Heart left ventricle (tissue), 16 donors: ENCODE measurements around the gene MARCHF10. TPM values are rescaled to one million over a fixed set of nuclear protein-coding genes. Genes with fewer than 3 reads are reported as not detected.
"Not testable (repeated sequence)": the region's sequence is repeated elsewhere in the genome, so short reads cannot be mapped to it uniquely, and the experiment has no call there.

Experiments
- ATAC-seq, 4 donors: fragments of 200-7000 bp; cut with Tn5 transposase; one replicate each; pipeline ENCODE4 v1.9.1; 2020 to 2022; ENCODE audit warnings: moderate library complexity in 4 of 4, mild to moderate bottlenecking in 3 of 4, moderate number of reproducible peaks in 1 of 4
- DNase-seq, 5 donors: peaks; one replicate each; pipeline ENCODE4 v3.0.0-alpha.2; 2020
- H3K27ac ChIP-seq, 12 donors: fragments of 200-600 bp; sonication (generic) in 4 of 12; one replicate each; pipeline versions ENCODE4 v1.5.0 to v1.8.0; 2016 to 2022; ENCODE audit warnings: mild to moderate bottlenecking in 2 of 12
- H3K27me3 ChIP-seq, 9 donors: fragments of 200-600 bp; sonication (generic) in 2 of 9; one replicate each; pipeline versions ENCODE4 v1.5.1 to v1.8.0; 2016 to 2022; ENCODE audit warnings: mild to moderate bottlenecking in 3 of 9
- H3K36me3 ChIP-seq, 9 donors: fragments of 200-600 bp; sonication (generic) in 2 of 9; one replicate each; pipeline versions ENCODE4 v1.5.0 to v1.8.0; 2018 to 2022; ENCODE audit warnings: mild to moderate bottlenecking in 2 of 9
- H3K4me1 ChIP-seq, 12 donors: fragments of 200-600 bp; sonication (generic) in 4 of 12; one replicate each; pipeline versions ENCODE4 v1.5.0 to v1.8.0; 2016 to 2022; ENCODE audit warnings: mild to moderate bottlenecking in 3 of 12
- H3K4me3 ChIP-seq, 12 donors: fragments of 200-600 bp; sonication (generic) in 4 of 12; one replicate each; pipeline versions ENCODE4 v1.5.0 to v1.8.0; 2017 to 2022; ENCODE audit warnings: mild to moderate bottlenecking in 9 of 12, moderate library complexity in 4 of 12
- H3K9me3 ChIP-seq, 12 donors: fragments of 200-600 bp; sonication (generic) in 4 of 12; one replicate each; pipeline versions ENCODE4 v1.5.0 to v1.8.0; 2016 to 2022; ENCODE audit warnings: mild to moderate bottlenecking in 1 of 12
- POLR2A ChIP-seq, 2 donors: fragments of 450-650 bp; IDR thresholded peaks; one replicate each; pipeline ENCODE4 v1.6.1; 2017; ENCODE audit warnings: antibody characterized with exemption in 2 of 2, mild to moderate bottlenecking in 2 of 2, moderate library complexity in 2 of 2
- WGBS, 4 donors: extraction: QIAGEN DNeasy Blood & Tissue Kit in 2 of 4; methylation state at CpG; one replicate each; pipeline versions ENCODE4 v1.1.5 to v1.1.7; 2013 to 2018; 5-methylcytosine and 5-hydroxymethylcytosine counted together
- intact Hi-C, 10 donors: fragments of 100-400 bp; cut with DNase I; formaldehyde crosslinking; loops; one replicate each; pipeline versions ENCODE4 v1.11.1 to v1.14.2; 2022
- polyA plus RNA-seq, 2 donors: library from polyadenylated mRNA; stranded (reverse); fragments of 200-250 nt; gene quantifications; one replicate each; pipeline ENCODE4 v1.2.3, GENCODE V29; 2013
- total RNA-seq, 9 donors: library from RNA; depleted of rRNA in 2 of 9; stranded (reverse); fragments of >200 nt in 2 of 9; fragmentation: NEBNext Ultra II Directional in 3 of 9; extraction: Animal tissue kit (Norgen Biotek cat#: 25700) in 3 of 9; gene quantifications; one replicate each; pipeline versions ENCODE4 v1.1.0 to v1.2.4, GENCODE V29; 2016 to 2023
- TF ChIP-seq, protein P1 (sequence below), 12 donors: fragments of 200-600 bp; sonication (generic) in 4 of 12; IDR thresholded peaks; one replicate each; pipeline versions ENCODE4 v1.5.0 to v1.8.0; 2018 to 2022; ENCODE audit warnings: antibody characterized with exemption in 12 of 12, mild to moderate bottlenecking in 5 of 12
- donor health status: ischemic (EF 13 %, LVEDD 7.1; RV severe dilation, severe dysfunction).
- donor health status: healthy with polysubstance abuse.
- donor health status: DM: no; HTN: yes; CAD: no.
- donor health status: DM: no; HTN: no; CAD: no.
- donor health status: ischemic (EF 25% LVEDD 6.9; RV normal size, moderate dysfunction).
- donor health status: ischemic (EF 25% LVEDD 5.7; RV mildly dilated, moderate dysfunction).
- donor health status: healthy.
- donor health status: DM: yes; HTN: yes; CAD: no.
- donor health status: ischemic (EF 35%, LVEDD 5.7; RV mildly dilated, moderate dysfunction).
- donor health status: nonischemic (EF 11% LVEDD 7.7; RV severe dilation, severe dysfunction).
- donor health status: DM: yes; HTN: yes; CAD: no.
- donor health status: PGD.
- donor health status: ischemic (EF 29% LVEDD 5.4; RV normal size, mild dysfunction).
- donor health status: nonischemic (EF 23%, LVEDD 6.1; RV moderate dilation, normal function).

MARCHF10 gene
- total and polyA plus RNA-seq, 11 donors, result not detected

DNA sequence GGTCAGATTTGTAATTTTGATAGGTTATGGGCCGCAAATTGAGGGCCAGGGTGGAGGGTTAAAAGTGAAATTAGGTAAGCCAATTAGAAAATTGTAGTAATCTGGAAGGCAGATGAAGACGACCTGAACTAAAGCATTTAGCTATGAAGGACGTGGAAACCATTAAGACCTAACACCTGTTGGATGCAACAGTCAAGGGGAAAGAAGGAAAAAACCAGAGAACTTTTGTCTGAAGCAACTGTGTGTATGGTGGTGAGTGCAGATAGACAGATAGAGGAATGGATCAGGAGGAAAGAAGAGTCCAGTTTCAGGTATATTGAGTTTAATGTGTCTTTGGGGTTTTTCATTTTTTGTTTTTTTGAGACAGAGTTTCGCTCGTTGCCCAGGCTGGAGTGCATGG lies 40.2 kb upstream of the MARCHF10 start:
- H3K4me3 ChIP-seq, result no peak overlapping the region
- WGBS, 4 donors, result 85 to 92% (median 91%) methylated on average over 5 of the region's 5 CpGs
- H3K27me3 ChIP-seq, result no peaks in the 10 kb centered on the region
- no peak for ATAC-seq
- no peaks in the 10 kb centered on the region for H3K36me3 ChIP-seq
- TF ChIP-seq, protein P1, sequence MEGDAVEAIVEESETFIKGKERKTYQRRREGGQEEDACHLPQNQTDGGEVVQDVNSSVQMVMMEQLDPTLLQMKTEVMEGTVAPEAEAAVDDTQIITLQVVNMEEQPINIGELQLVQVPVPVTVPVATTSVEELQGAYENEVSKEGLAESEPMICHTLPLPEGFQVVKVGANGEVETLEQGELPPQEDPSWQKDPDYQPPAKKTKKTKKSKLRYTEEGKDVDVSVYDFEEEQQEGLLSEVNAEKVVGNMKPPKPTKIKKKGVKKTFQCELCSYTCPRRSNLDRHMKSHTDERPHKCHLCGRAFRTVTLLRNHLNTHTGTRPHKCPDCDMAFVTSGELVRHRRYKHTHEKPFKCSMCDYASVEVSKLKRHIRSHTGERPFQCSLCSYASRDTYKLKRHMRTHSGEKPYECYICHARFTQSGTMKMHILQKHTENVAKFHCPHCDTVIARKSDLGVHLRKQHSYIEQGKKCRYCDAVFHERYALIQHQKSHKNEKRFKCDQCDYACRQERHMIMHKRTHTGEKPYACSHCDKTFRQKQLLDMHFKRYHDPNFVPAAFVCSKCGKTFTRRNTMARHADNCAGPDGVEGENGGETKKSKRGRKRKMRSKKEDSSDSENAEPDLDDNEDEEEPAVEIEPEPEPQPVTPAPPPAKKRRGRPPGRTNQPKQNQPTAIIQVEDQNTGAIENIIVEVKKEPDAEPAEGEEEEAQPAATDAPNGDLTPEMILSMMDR (IDR thresholded peaks at IDR 0.05), result no peak
- no peak for TF ChIP-seq POLR2A (IDR thresholded peaks at IDR 0.05)
- no peak for DNase-seq
- H3K27ac ChIP-seq, result no peak overlapping the region
- intact Hi-C loops, result no loop called here
- no peaks in the 10 kb centered on the region for H3K4me1 ChIP-seq
- H3K9me3 ChIP-seq, result no peaks in the 10 kb centered on the region

DNA sequence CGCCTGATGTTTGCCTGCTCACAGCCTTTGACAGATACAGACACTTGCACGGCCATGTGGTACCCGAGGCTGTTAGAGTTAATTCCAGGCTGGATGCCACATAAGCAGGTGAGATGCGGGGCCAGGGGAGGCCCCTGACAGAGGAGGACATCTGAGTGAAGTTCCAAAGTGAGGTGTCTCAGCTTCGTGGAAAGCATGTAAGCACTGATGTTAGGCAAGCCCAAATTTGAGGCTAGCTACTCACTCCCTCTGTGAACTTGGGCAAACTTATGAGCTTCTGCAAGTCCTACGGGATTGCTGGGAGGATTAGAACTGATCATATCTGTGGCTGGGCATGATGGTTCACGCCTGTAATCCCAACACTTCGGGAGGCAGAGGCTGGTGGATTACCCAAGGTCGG lies 39.3 kb upstream of the MARCHF10 start:
- ATAC-seq (no peak), DNase-seq (no peak)
- no peaks in the 10 kb centered on the region for H3K9me3 ChIP-seq
- H3K36me3 ChIP-seq, result no peaks in the 10 kb centered on the region
- no peak for TF ChIP-seq POLR2A (IDR thresholded peaks at IDR 0.05)
- TF ChIP-seq, protein P1 (IDR thresholded peaks at IDR 0.05), result no peak
- intact Hi-C loops, result no loop called here
- no peak overlapping the region for H3K27ac ChIP-seq
- no peaks in the 10 kb centered on the region for H3K4me1 ChIP-seq
- 77 to 87% (median 81%) methylated on average over 9 of the region's 9 CpGs for WGBS, 4 donors
- H3K27me3 ChIP-seq, result no peaks in the 10 kb centered on the region
- H3K4me3 ChIP-seq, result no peak overlapping the region

DNA sequence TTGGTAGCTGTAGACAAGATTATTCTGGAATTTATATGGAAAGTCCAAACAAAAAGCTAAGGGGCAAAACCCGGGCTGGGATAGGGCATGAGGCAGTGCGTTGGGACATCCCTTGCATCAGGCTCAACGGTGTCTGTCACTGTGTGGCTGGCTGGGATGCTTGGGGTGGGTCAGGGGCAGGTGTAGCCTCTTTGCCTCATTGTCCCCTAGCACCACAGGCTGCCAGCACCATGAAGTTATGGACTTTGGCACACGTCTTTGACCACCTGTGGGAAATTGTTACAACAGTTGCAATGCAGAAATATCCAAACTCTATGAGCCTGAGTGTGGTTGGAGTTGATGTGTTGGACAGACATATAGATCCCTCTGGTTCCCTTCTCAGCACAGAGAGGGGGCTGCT lies 32.8 kb upstream of the MARCHF10 start:
- no peak for ATAC-seq
- peaks cover 0 to 3% (median 0%) of the 10 kb centered on the region in 12 donors for H3K9me3 ChIP-seq
- H3K27me3 ChIP-seq, result no peaks in the 10 kb centered on the region
- intact Hi-C loops, result no loop called here
- H3K4me1 ChIP-seq, result no peaks in the 10 kb centered on the region
- WGBS, 4 donors, result 88 to 93% (median 90%) methylated on average over 4 of the region's 4 CpGs
- no peak for TF ChIP-seq POLR2A (IDR thresholded peaks at IDR 0.05)
- TF ChIP-seq, protein P1 (IDR thresholded peaks at IDR 0.05), result no peak
- no peak overlapping the region for H3K4me3 ChIP-seq
- DNase-seq, result no peak
- no peaks in the 10 kb centered on the region for H3K36me3 ChIP-seq
- H3K27ac ChIP-seq, result no peak overlapping the region

DNA sequence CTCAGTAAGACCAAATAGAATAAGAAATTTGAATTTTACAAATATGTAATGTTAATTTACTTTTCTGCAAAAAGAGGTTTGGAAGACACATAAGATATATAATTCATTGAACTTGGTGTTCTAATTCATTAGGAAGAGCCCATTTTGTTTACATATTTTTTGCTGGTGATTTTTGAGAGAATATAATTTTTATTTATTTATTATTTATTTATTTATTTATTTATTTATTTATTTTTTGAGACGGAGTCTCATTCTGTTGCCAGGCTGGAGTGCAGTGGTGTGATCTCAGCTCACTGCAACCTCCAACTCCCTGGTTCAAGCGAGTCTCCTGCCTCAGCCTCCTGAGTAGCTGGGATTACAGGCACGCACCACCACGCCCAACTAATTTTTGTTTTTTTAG lies 25.7 kb upstream of the MARCHF10 start:
- ATAC-seq, H3K4me3 ChIP-seq, H3K36me3 ChIP-seq, intact Hi-C loops, H3K27me3 ChIP-seq, H3K27ac ChIP-seq, H3K4me1 ChIP-seq, H3K9me3 ChIP-seq, DNase-seq: not testable (repeated sequence)
- WGBS, 4 donors, result 94 to 98% (median 97%) methylated on average over 4 of the region's 4 CpGs

DNA sequence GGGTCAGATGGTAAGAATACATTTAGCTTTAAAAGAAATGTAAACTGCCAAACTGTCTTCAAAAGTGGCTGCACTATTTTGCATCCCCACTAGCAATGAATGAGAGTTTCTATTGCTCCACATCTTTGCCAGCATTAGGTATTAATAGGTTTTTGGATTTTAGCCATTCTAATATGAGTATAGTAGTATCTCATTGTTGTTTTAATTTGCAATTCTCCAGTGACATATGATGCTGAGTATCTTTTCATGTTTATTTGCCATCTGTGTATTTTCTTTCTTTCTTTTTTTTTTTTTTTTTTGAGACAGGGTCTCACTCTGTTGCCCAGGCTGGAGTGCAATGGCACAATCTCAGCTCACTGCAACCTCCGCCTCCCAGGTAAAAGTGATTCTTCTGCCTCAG lies 24.3 kb upstream of the MARCHF10 start:
- TF ChIP-seq, protein P1 (IDR thresholded peaks at IDR 0.05), result no peak
- TF ChIP-seq POLR2A (IDR thresholded peaks at IDR 0.05), result no peak

DNA sequence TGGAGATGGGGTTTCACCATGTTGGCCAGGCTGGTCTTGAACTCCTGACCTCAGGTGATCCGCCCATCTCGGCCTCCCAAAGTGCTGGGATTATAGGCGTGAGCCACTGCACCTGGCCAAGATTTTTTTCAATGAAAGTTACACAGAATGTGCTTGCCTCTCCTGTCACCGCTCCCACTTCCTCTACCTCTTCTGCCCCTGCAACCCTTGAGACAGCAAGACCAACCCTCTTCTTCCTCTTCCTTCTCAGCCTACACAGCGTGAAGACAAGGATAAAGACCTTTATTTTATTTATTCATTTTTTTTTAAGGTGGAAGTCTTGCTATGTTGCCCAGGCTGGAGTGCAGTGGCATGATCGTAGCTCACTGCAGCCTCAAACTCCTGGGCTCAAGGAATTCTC lies 23.0 kb upstream of the MARCHF10 start:
- intact Hi-C loops, result not testable (repeated sequence)
- 75 to 80% (median 78%) methylated on average over 6 of the region's 6 CpGs for WGBS, 4 donors

More for the DNA sequence above, 24.3 kb upstream of the MARCHF10 start:
- H3K27me3 ChIP-seq, result no peaks in the 10 kb centered on the region
- WGBS, 4 donors, result 98 to 100% (median 100%) methylated on average over 1 of the region's 1 CpG
- no peak overlapping the region for H3K27ac ChIP-seq
- intact Hi-C loops, result no loop called here
- DNase-seq (no peak), ATAC-seq (no peak)
- peaks cover 0 to 7% (median 0%) of the 10 kb centered on the region in 12 donors for H3K4me1 ChIP-seq
- no peaks in the 10 kb centered on the region for H3K9me3 ChIP-seq
- no peaks in the 10 kb centered on the region for H3K36me3 ChIP-seq
- no peak overlapping the region for H3K4me3 ChIP-seq

More for the DNA sequence above, 23.0 kb upstream of the MARCHF10 start:
- H3K9me3 ChIP-seq, H3K4me3 ChIP-seq, H3K27me3 ChIP-seq, H3K36me3 ChIP-seq, ATAC-seq, DNase-seq, H3K4me1 ChIP-seq, H3K27ac ChIP-seq: not testable (repeated sequence)
